Tibial artery (tissue), 4 donors: Measurements from ENCODE around the gene IGFN1.

Experiments used
- DNase-seq, 2 donors: peaks; one replicate each; pipeline ENCODE4 v3.0.0-alpha.2; 2019
- H3K27ac ChIP-seq, 2 donors: fragments of 200-600 bp; sonication (generic) in 1 of 2; 1 replicate in 1 of 2; 2 replicates in 1 of 2; pipeline ENCODE4 v1.5.1; 2018 to 2019; ENCODE audit warnings: mild to moderate bottlenecking in 1 of 2
- H3K27me3 ChIP-seq, 2 donors: fragments of 200-600 bp; sonication (generic) in 1 of 2; one replicate each; pipeline versions ENCODE4 v1.5.1 to v1.6.0; 2016 to 2019
- H3K36me3 ChIP-seq, 3 donors: fragments of 200-600 bp; sonication (generic) in 2 of 3; one replicate each; pipeline ENCODE4 v1.5.1; 2016 to 2019; ENCODE audit warnings: mild to moderate bottlenecking in 2 of 3
- H3K4me1 ChIP-seq, 4 donors: fragments of 200-600 bp; sonication (generic) in 2 of 4; 1 replicate in 3 of 4; 2 replicates in 1 of 4; pipeline ENCODE4 v1.5.1; 2016 to 2019
- H3K4me3 ChIP-seq, 2 donors: fragments of 200-600 bp; sonication (generic) in 1 of 2; 1 replicate in 1 of 2; 2 replicates in 1 of 2; pipeline ENCODE4 v1.5.1; 2018 to 2019; ENCODE audit warnings: mild to moderate bottlenecking in 2 of 2
- H3K9me3 ChIP-seq, 3 donors: fragments of 200-600 bp; sonication (generic) in 1 of 3; one replicate each; pipeline ENCODE4 v1.5.1; 2016 to 2019
- intact Hi-C: fragments of 100-400 bp; cut with DNase I; formaldehyde crosslinking; loops from one replicate; pipeline ENCODE4 v1.15.0; 2023; ENCODE audit warnings: low total_unique reads
- TF ChIP-seq, protein P1 (sequence below), 2 experiments: fragments of 200-600 bp in 1 of 2; fragments of 450-650 bp in 1 of 2; IDR thresholded peaks; one replicate each; pipeline ENCODE4 v1.5.1; 2017 to 2019; ENCODE audit warnings: antibody characterized with exemption in 2 of 2, mild to moderate bottlenecking in 1 of 2, moderate library complexity in 1 of 2

Gene IGFN1

DNA sequence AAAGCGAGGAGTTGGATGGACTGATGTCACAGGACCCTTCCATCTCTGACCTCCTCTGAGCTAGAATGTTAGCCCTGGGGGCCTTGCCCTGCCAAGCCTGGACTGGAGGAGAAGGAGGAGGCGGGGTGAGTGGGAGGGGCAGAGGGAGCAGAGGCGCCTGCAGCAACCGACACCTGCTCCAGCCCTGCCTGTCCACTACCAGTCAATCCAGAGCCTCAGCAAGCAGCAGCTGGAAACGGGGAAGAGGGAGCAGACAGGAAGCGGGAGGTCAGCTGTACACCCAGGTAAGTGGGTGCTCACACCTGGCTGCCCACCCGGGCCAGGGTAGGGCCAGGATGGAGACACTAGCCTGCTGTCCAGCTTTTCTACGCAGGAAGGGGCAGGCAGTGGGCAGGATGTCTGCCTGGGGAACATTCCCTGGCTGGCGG, at the start of gene IGFN1:
IGFN1 (plus strand) TSS at position 201 of the 428 bp plus-strand sequence. CDS start 2,470 bp downstream, outside the sequence.
- Histone ChIP-seq H3K27me3 (peaks cover 0 to 9% of the 10 kb centered on the region in 2 donors), H3K27ac (no peak within 1 kb of the TSS)

DNA sequence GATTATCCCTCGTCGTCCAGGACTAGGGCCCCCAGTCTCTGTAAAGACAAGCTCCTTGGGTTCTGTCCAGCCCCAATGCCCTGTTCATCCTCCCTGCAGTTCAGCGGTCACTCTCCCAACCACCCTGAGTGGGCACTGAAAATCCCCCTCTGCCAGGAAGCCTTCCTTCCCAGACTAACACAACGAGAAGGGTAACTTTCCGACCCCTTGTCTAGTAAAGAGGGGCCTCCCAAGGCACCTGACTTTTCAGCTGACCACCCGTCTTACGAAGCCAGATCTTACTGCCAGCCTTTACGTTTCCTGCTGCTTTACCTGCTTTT, 49.7 kb upstream of the IGFN1 start:
- Histone ChIP-seq H3K4me1 (peaks cover 0 to 54% (median 41%) of the 10 kb centered on the region in 4 donors), H3K27ac (no peak overlapping the region), H3K4me3 (no peak overlapping the region), H3K9me3 (no peaks in the 10 kb centered on the region), H3K27me3 (no peaks in the 10 kb centered on the region), H3K36me3 (peaks cover 8 to 77% (median 64%) of the 10 kb centered on the region in 3 donors)
- intact Hi-C loops, result no loop called here
- peak in 1 of 2 donors; percentile 38 for DNase-seq
- TF ChIP-seq, protein P1, sequence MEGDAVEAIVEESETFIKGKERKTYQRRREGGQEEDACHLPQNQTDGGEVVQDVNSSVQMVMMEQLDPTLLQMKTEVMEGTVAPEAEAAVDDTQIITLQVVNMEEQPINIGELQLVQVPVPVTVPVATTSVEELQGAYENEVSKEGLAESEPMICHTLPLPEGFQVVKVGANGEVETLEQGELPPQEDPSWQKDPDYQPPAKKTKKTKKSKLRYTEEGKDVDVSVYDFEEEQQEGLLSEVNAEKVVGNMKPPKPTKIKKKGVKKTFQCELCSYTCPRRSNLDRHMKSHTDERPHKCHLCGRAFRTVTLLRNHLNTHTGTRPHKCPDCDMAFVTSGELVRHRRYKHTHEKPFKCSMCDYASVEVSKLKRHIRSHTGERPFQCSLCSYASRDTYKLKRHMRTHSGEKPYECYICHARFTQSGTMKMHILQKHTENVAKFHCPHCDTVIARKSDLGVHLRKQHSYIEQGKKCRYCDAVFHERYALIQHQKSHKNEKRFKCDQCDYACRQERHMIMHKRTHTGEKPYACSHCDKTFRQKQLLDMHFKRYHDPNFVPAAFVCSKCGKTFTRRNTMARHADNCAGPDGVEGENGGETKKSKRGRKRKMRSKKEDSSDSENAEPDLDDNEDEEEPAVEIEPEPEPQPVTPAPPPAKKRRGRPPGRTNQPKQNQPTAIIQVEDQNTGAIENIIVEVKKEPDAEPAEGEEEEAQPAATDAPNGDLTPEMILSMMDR (IDR thresholded peaks at IDR 0.05), result no peak

More for the DNA sequence above, at the start of gene IGFN1:
- DNase-seq, result no peak
- Histone ChIP-seq H3K4me3 (no peak within 1 kb of the TSS), H3K9me3 (no peaks in the 10 kb centered on the region), H3K36me3 (no peaks in the 10 kb centered on the region), H3K4me1 (peaks cover 0 to 8% (median 6%) of the 10 kb centered on the region in 4 donors)
- intact Hi-C loops, result no loop called here
- TF ChIP-seq, protein P1 (IDR thresholded peaks at IDR 0.05), result no peak

DNA sequence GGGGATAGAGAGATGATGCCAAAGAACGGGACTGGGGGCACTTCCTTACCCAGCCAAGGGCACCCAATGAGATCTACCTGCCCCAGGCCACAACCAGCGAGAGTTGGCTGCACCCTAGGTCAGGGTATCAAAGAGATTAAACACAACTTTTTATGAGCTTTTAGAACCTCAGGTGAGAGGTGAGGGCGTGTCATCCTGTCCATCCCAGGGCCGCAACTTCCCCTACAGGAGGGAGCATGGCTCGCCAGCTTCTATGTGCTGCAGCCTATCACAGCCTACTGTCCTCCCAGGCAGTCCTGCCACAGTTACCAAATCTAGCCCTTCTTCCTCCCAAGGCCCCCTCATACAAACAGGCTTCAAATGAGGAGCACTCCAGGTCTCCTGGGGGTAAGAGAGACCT, 49.2 kb upstream of the IGFN1 start:
- TF ChIP-seq, protein P1 (IDR thresholded peaks at IDR 0.05), result no peak
- Histone ChIP-seq H3K9me3 (no peaks in the 10 kb centered on the region), H3K4me1 (peaks cover 0 to 53% (median 40%) of the 10 kb centered on the region in 4 donors), H3K4me3 (no peak overlapping the region), H3K27ac (no peak overlapping the region), H3K27me3 (no peaks in the 10 kb centered on the region), H3K36me3 (peaks cover 13 to 77% (median 64%) of the 10 kb centered on the region in 3 donors)
- peak in 1 of 2 donors; percentile 39 for DNase-seq
- intact Hi-C loops, result no loop called here

DNA sequence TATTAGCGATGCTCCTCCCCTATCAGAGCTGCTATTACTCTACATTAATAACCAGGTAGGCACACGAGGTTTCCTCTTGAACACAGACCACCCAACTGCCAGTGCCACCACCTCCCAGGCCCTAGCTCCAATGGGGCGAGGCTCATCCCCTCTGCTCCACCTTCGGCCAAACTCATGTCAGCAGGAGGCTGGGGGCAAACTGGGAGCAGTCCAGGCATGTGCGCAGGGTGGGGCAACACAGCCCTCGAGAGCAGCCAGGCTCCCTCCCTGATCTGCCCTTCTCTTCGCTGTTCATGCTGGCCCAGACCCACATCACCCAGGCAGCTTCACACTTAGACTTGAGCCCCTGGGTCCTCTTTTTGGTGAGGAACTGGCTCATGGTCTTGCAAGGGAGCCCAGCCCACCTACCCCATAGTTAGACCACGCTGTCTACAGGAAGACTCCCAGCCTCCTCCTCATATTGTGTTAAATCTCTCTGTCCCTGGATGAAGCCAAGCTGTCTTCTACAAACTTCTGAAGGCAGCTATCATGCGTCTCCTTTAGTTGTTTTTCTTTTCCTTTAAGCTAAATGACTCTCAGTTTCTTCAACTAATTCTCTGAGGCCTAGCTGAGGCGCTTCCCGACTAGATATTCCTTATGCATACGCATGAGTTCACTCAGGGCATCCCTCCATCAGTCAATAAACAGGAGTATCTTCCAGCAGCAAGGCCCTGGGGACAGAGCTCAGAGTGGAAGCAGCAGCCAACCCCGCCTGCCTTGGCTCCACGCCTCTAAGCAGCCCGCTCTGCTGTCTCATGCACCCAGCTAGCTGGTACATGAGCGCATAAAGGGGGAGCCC, 48.4 kb upstream of the IGFN1 start:
- Histone ChIP-seq H3K36me3 (peaks cover 16 to 83% (median 68%) of the 10 kb centered on the region in 3 donors), H3K4me1 (peaks cover 0 to 45% (median 33%) of the 10 kb centered on the region in 4 donors), H3K9me3 (no peaks in the 10 kb centered on the region), H3K27me3 (no peaks in the 10 kb centered on the region), H3K4me3 (no peak overlapping the region), H3K27ac (peak overlapping the region in 1 of 2 donors; percentile 21)
- TF ChIP-seq, protein P1 (IDR thresholded peaks at IDR 0.05), result no peak
- DNase-seq, result peak; percentile 55 to 75
- intact Hi-C loops, result no loop called here

DNA sequence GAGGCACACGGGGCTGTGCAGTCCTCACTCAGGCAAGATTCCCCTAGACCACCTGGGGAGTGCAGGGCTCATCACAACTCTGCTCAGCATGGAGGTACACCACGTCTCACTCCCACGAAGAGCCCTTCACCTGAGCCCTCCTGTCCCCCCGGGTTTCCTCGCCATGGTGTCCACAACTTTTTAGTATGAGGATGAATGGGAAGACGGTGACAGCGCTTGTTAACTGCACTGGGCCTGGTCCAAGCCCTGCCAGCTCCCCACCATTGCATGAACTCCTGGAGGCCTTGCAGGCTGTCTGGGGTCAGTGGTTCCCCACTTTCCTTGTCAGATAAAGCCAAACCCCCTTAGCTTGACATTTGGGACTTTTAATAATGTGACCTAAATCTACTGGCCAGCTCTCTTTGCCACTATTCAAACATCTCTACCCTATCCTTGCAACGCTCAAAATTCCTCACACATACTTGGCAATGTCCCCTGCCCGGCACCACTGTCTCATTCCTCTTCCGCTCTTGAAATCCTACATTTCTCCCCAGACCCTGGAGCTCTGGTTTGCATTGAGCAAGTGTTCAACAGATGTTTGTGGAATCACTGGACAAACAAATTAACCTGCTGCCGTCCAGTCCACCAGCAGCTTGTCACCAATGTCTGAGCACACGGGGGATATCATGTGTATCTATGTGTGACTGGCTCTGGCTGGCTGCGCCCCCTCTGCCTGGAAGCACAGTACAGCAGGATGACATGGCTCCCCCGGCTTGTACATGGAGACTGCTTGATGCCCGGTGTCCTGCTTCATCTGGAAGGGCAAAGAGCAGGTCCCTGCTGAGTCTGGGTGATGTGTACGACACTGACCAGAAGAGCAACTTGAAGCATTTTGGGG, 47.5 kb upstream of the IGFN1 start:
- Histone ChIP-seq H3K36me3 (peaks cover 16 to 90% (median 76%) of the 10 kb centered on the region in 3 donors), H3K4me3 (no peak overlapping the region), H3K9me3 (no peaks in the 10 kb centered on the region), H3K27me3 (no peaks in the 10 kb centered on the region), H3K27ac (no peak overlapping the region), H3K4me1 (peaks cover 0 to 36% (median 25%) of the 10 kb centered on the region in 4 donors)
- intact Hi-C loops, result no loop called here
- peak in 1 of 2 donors; percentile 31 for DNase-seq
- TF ChIP-seq, protein P1 (IDR thresholded peaks at IDR 0.05), result no peak
